Measurements from ENCODE around the gene MSL3B.

- TF ChIP-seq FOXM1 (IDR thresholded peaks at IDR 0.05; ENCODE audit: borderline replicate concordance, low read depth) (no peak), USF1 (IDR thresholded peaks at IDR 0.05) (no peak), EGR1 (IDR thresholded peaks at IDR 0.05) (no peak), CEBPB (IDR thresholded peaks at IDR 0.05) (no peak), RAD21 (IDR thresholded peaks at IDR 0.05; ENCODE audit: low read depth) (no peak), TAF1 (IDR thresholded peaks at IDR 0.05; ENCODE audit: low read depth) (no peak), REST (IDR thresholded peaks at IDR 0.05; ENCODE audit: low read depth) (no peak), TCF12 (IDR thresholded peaks at IDR 0.05; ENCODE audit: low read depth) (no peak), CREB1 (IDR thresholded peaks at IDR 0.05; ENCODE audit: low read depth) (no peak)
Measured at GRCh38 chr2:233917116-233917515, 48.9 kb upstream of the MSL3B start, which contains the start of gene TRPM8.
